ENCODE measurements around the gene ALS2CL. TPM values are rescaled to one million over a fixed set of nuclear protein-coding genes. Genes with fewer than 3 reads are reported as not detected.

Gene ALS2CL
- total and polyA plus RNA-seq, 12 donors: 15.6 to 102 (median 21.6) TPM

DNA sequence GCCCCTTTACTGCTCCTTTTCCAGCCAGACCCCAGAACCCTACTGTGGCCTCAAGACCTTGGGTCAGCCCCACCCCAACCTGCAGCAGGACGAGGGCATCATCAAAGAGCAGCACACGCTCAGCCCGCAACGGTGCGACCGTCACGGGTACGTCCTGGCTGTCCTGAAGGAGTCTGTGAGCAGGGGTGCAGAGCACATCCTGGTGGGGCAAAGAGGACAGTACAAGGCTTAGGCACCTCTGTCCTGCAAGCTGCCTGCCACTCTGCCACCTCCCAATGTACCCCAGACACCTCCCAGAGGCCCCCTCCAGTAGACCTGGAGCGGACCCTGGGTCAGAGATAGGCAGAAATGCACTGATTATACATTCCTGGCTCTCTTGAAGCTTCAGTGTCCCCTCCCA is 8.0 kb downstream of the ALS2CL start:
- no peak overlapping the region for H3K27ac ChIP-seq
- no peaks in the 10 kb centered on the region for H3K9me3 ChIP-seq
- peaks cover 3 to 30% (median 26%) of the 10 kb centered on the region in 9 donors for H3K4me1 ChIP-seq
- ATAC-seq (no peak), DNase-seq (no peak)
- no peaks in the 10 kb centered on the region for H3K27me3 ChIP-seq
- intact Hi-C loops (cut with DNase I): no loop called here
- H3K36me3 ChIP-seq: peaks cover 0 to 88% (median 30%) of the 10 kb centered on the region in 9 donors
- 95 to 97% methylated on average over 9 of the region's 9 CpGs for WGBS, 2 donors
- H3K4me3 ChIP-seq: no peak overlapping the region
- TF ChIP-seq, protein P1, sequence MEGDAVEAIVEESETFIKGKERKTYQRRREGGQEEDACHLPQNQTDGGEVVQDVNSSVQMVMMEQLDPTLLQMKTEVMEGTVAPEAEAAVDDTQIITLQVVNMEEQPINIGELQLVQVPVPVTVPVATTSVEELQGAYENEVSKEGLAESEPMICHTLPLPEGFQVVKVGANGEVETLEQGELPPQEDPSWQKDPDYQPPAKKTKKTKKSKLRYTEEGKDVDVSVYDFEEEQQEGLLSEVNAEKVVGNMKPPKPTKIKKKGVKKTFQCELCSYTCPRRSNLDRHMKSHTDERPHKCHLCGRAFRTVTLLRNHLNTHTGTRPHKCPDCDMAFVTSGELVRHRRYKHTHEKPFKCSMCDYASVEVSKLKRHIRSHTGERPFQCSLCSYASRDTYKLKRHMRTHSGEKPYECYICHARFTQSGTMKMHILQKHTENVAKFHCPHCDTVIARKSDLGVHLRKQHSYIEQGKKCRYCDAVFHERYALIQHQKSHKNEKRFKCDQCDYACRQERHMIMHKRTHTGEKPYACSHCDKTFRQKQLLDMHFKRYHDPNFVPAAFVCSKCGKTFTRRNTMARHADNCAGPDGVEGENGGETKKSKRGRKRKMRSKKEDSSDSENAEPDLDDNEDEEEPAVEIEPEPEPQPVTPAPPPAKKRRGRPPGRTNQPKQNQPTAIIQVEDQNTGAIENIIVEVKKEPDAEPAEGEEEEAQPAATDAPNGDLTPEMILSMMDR (IDR thresholded peaks at IDR 0.05): no peak

DNA sequence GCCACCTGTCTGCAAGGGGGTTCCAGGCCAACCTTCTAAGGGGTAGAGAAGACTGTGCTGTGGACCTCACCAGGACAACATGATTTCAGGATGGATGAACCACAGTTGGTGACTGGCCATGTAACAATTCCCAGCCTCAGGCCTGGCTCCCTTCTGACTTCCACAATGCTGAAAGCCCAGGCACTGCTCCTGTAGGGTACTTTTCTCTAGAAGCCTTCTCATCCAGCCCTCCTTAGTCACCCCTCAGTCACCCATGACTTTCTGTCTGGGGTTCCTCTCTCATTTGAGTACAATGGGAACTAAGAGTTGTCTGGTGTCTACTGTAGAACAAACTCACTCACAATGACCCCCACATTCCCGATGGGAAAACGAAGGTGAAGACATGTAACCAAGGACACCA is 8.6 kb downstream of the ALS2CL start:
- Histone ChIP-seq H3K27me3 (no peaks in the 10 kb centered on the region), H3K27ac (no peak overlapping the region), H3K9me3 (no peaks in the 10 kb centered on the region), H3K36me3 (peaks cover 0 to 94% (median 30%) of the 10 kb centered on the region in 9 donors), H3K4me1 (peaks cover 0 to 29% (median 22%) of the 10 kb centered on the region in 9 donors), H3K4me3 (no peak overlapping the region)
- WGBS, 2 donors: 90 to 94% methylated on average over 2 of the region's 2 CpGs
- intact Hi-C loops (cut with DNase I): no loop called here
- TF ChIP-seq, protein P1 (IDR thresholded peaks at IDR 0.05): no peak
- DNase-seq (no peak), ATAC-seq (no peak)

DNA sequence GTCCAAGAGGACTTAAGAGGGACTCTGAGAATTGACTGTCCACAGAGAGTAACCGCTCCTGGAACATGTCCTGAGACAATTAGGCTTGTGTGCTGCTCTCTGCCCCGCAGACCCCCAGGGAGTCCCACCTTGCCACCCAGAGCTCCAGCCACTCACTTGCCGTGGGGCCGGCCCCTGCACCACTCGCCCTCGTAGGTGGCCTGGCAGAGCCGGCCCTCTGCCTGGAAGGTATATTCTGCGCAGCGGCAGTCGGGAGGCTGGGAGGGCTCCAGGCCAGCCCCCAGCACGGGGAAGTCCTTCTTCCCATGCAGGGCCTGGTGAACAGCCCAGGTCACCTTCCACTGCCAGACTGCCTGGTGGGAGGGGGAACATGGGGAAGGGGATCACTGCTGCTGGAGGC is 10.5 kb downstream of the ALS2CL start:
- DNase-seq: no peak
- ATAC-seq: no peak
- Histone ChIP-seq H3K27me3 (no peaks in the 10 kb centered on the region), H3K27ac (no peak overlapping the region), H3K9me3 (no peaks in the 10 kb centered on the region), H3K4me3 (no peak overlapping the region), H3K4me1 (peaks cover 0 to 21% (median 14%) of the 10 kb centered on the region in 9 donors), H3K36me3 (peaks cover 0 to 97% (median 23%) of the 10 kb centered on the region in 9 donors)
- TF ChIP-seq, protein P1 (IDR thresholded peaks at IDR 0.05): no peak
- intact Hi-C loops (cut with DNase I): no loop called here
- WGBS, 2 donors: 89 to 91% methylated on average over 11 of the region's 11 CpGs

DNA sequence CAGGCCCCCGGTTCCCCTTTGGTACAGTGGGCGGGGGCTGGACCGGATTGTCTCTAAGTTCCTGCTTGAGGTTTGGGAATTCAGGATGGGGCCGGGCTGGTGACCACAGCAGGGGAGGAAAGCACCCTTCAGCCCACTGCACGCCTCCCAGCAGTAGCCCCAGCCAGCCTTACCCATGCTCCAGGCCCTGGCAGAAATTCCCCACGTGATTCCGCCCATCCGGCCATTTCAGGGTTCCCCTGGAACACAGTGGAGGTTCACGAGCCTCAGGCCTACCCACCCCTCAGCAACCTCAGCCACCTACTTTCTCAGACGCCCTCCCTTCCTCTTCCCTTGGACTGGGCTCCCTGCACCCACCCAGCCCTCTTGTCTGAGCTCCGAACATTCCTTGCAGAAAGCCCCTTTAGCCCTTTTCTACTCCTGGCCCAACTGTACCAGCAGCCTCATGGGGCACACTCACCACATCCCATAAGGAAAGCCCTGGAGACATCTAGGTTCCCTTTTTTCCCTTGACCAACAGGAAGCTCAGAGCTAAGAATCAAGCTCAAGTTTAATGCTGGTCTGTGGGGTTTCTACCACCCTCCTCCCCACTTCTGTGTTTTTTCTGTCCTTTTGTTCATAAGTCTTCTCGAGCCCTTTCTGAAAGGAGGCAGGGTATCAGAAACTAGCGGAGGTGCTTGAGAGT is 11.5 kb downstream of the ALS2CL start:
- ATAC-seq: no peak
- WGBS, 2 donors: 85 to 87% methylated on average over 13 of the region's 13 CpGs
- TF ChIP-seq, protein P1 (IDR thresholded peaks at IDR 0.05): no peak
- peaks cover 0 to 87% (median 16%) of the 10 kb centered on the region in 9 donors for H3K36me3 ChIP-seq
- H3K4me3 ChIP-seq: no peak overlapping the region
- no peaks in the 10 kb centered on the region for H3K9me3 ChIP-seq
- no peak overlapping the region for H3K27ac ChIP-seq
- H3K27me3 ChIP-seq: no peaks in the 10 kb centered on the region
- H3K4me1 ChIP-seq: peaks cover 0 to 27% (median 19%) of the 10 kb centered on the region in 9 donors
- intact Hi-C loops (cut with DNase I): no loop called here
- DNase-seq: no peak

All from heart right ventricle (tissue), 16 donors.